PC-9 (cell line): Measurements from ENCODE around the gene DDHD1. TPM values are rescaled to one million over a fixed set of nuclear protein-coding genes. Genes with fewer than 3 reads are reported as not detected.

Source experiments
- BruUV-seq: library from RNA; stranded (reverse); fragments of 400-500 nt; replicated peaks from 2 replicates; lab custom pipeline; 2021; lab: Mats Ljungman, UMichigan
- CTCF ChIA-PET: fragments of 300-600 bp; sonication (Branson Sonifier 250); formaldehyde crosslinking; loops from one replicate; lab custom pipeline; 2022; ENCODE audit warnings: antibody characterized with exemption; lab: Charles Lee
- POLR2A ChIA-PET: fragments of 300-600 bp; sonication (Branson Sonifier 250); formaldehyde crosslinking; loops from one replicate; lab custom pipeline; 2022; ENCODE audit warnings: antibody characterized with exemption; ENCODE audit not compliant: unreplicated experiment; lab: Charles Lee
- DNase-seq, 2 experiments: peaks; one replicate each; pipeline versions ENCODE4 v3.0.0 to v3.0.0-alpha.2; 2015 to 2022; ENCODE audit warnings: mixed read lengths in 1 of 2
- H2AFZ ChIP-seq: fragments of 200-600 bp; sonication (generic); 2 replicates; pipeline ENCODE4 v1.8.1; 2017; ENCODE audit warnings: antibody characterized with exemption
- H3F3A ChIP-seq: fragments of 200-600 bp; sonication (generic); 2 replicates; pipeline ENCODE4 v1.8.1; 2017; ENCODE audit warnings: antibody characterized with exemption, mild to moderate bottlenecking, low read depth; ENCODE audit not compliant: insufficient read depth
- H3K27ac ChIP-seq: fragments of 200-600 bp; sonication (generic); 2 replicates; pipeline ENCODE4 v1.6.1; 2016; ENCODE audit warnings: mixed run types
- H3K27me3 ChIP-seq: fragments of 200-600 bp; sonication (generic); 2 replicates; pipeline ENCODE4 v1.6.1; 2016; ENCODE audit warnings: low read depth, mixed run types; ENCODE audit not compliant: insufficient read depth
- H3K36me3 ChIP-seq: fragments of 200-600 bp; sonication (generic); 2 replicates; pipeline ENCODE4 v1.6.1; 2016; ENCODE audit warnings: low read depth, mixed run types
- H3K4me1 ChIP-seq: fragments of 200-600 bp; sonication (generic); replicated peaks from 2 replicates; pipeline ENCODE4 v1.6.1; 2016; ENCODE audit warnings: mixed run types; ENCODE audit not compliant: insufficient read depth
- H3K4me2 ChIP-seq: fragments of 200-600 bp; sonication (generic); 2 replicates; pipeline ENCODE4 v1.6.1; 2017; ENCODE audit warnings: mixed run types
- H3K4me3 ChIP-seq: fragments of 200-600 bp; sonication (generic); 2 replicates; pipeline ENCODE4 v1.6.1; 2016; ENCODE audit warnings: mixed run types
- H3K79me2 ChIP-seq: fragments of 200-600 bp; sonication (generic); 2 replicates; pipeline ENCODE4 v1.6.1; 2017; ENCODE audit warnings: low read depth, mixed run types
- H3K9me2 ChIP-seq: fragments of 200-600 bp; sonication (generic); 2 replicates; pipeline ENCODE4 v1.8.1; 2017; ENCODE audit warnings: mild to moderate bottlenecking; ENCODE audit not compliant: insufficient read depth
- H3K9me3 ChIP-seq: fragments of 200-600 bp; sonication (generic); 2 replicates; pipeline ENCODE4 v1.8.1; 2016; ENCODE audit warnings: low read depth; ENCODE audit not compliant: insufficient read depth
- H4K20me1 ChIP-seq: fragments of 200-600 bp; sonication (generic); 2 replicates; pipeline ENCODE4 v1.8.1; 2017; ENCODE audit not compliant: insufficient read depth
- EZH2 ChIP-seq: fragments of 200-600 bp; sonication (generic); IDR thresholded peaks from 2 replicates; pipeline ENCODE4 v1.8.0; 2017; ENCODE audit warnings: antibody characterized with exemption, low read depth
- intact Hi-C: fragments of 100-400 bp; cut with micrococcal nuclease; formaldehyde crosslinking; loops from one replicate; pipeline ENCODE4 v1.10.0; 2022; ENCODE audit not compliant: unreplicated experiment
- total RNA-seq: library from RNA; stranded (reverse); gene quantifications from 2 replicates; pipeline ENCODE4 v1.2.3, GENCODE V29; 2021
- TF ChIP-seq, protein P1 (sequence below): fragments of 200-600 bp; sonication (generic); conservative IDR thresholded peaks from 2 replicates; pipeline ENCODE4 v1.6.1; 2017; ENCODE audit warnings: mixed run types, antibody characterized with exemption, mild to moderate bottlenecking, moderate library complexity

DDHD1 gene
- total RNA-seq, 1 experiment from 2014 or later, result 11.3 TPM

- peak overlapping the region; percentile 98 for H2AFZ ChIP-seq
These were observed 788 bp downstream of the DDHD1 start for GRCh38 chr14:53152184-53152886.

GRCh38 chr14:53151523-53152183 is 1.5 kb downstream of the DDHD1 start:
- CTCF ChIA-PET, result interaction anchor here (0.6 to 0.7 kb wide), 3 partner anchors 40 to 147 kb away, joined by 3 to 10 read pairs (median 4); no protein-coding TSS in a partner anchor
- POLR2A ChIA-PET, result interaction anchor here (0.5 kb wide), 1 partner anchor 454 kb away, joined by 3 read pairs; no protein-coding TSS in a partner anchor
- TSS peak; percentile 19 for BruUV-seq
- peak overlapping the region; percentile 98 for H2AFZ ChIP-seq
- no peaks in the 10 kb centered on the region for H4K20me1 ChIP-seq
- peak in 1 of 2 experiments; percentile 53 for DNase-seq
- no peak for TF ChIP-seq EZH2
- TF ChIP-seq, protein P1, sequence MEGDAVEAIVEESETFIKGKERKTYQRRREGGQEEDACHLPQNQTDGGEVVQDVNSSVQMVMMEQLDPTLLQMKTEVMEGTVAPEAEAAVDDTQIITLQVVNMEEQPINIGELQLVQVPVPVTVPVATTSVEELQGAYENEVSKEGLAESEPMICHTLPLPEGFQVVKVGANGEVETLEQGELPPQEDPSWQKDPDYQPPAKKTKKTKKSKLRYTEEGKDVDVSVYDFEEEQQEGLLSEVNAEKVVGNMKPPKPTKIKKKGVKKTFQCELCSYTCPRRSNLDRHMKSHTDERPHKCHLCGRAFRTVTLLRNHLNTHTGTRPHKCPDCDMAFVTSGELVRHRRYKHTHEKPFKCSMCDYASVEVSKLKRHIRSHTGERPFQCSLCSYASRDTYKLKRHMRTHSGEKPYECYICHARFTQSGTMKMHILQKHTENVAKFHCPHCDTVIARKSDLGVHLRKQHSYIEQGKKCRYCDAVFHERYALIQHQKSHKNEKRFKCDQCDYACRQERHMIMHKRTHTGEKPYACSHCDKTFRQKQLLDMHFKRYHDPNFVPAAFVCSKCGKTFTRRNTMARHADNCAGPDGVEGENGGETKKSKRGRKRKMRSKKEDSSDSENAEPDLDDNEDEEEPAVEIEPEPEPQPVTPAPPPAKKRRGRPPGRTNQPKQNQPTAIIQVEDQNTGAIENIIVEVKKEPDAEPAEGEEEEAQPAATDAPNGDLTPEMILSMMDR, result no peak
- peak overlapping the region; percentile 82 for H3K4me2 ChIP-seq
- no peaks in the 10 kb centered on the region for H3K27me3 ChIP-seq
- H3K4me3 ChIP-seq, result peak overlapping the region; percentile 96
- H3K27ac ChIP-seq, result no peak overlapping the region
- H3K9me2 ChIP-seq, result no peaks in the 10 kb centered on the region
- intact Hi-C loops, result loop anchor here (5.0 kb wide), 2 partner anchors 89 to 156 kb away; no protein-coding TSS in a partner anchor
- no peaks in the 10 kb centered on the region for H3K9me3 ChIP-seq
- H3K79me2 ChIP-seq, result peaks cover 21% of the 10 kb centered on the region
- H3K4me1 ChIP-seq, result peaks cover 14% of the 10 kb centered on the region
- peaks cover 8% of the 10 kb centered on the region; the same call in 1 of the 2 replicates for H3F3A ChIP-seq
- H3K36me3 ChIP-seq, result no peaks in the 10 kb centered on the region; the same call in 1 of the 2 replicates

More at GRCh38 chr14:53152184-53152886, 788 bp downstream of the DDHD1 start:
- TF ChIP-seq, protein P1, result no peak
- TF ChIP-seq EZH2, result no peak
- peaks cover 8% of the 10 kb centered on the region; the same call in 1 of the 2 replicates for H3F3A ChIP-seq
- peak overlapping the region; percentile 82 for H3K4me2 ChIP-seq
- BruUV-seq, result no TSS peak
- POLR2A ChIA-PET, result interaction anchor here (0.5 to 0.7 kb wide), 2 partner anchors 455 to 898 kb away, joined by 3 read pairs; no protein-coding TSS in a partner anchor
- no peaks in the 10 kb centered on the region for H3K9me2 ChIP-seq
- H3K9me3 ChIP-seq, result no peaks in the 10 kb centered on the region
- no peaks in the 10 kb centered on the region; the same call in 1 of the 2 replicates for H3K36me3 ChIP-seq
- CTCF ChIA-PET, result interaction anchor here (0.6 to 0.7 kb wide), 4 partner anchors 41 to 1186 kb away, joined by 3 to 5 read pairs (median 4); no protein-coding TSS in a partner anchor
- H3K4me3 ChIP-seq, result peak overlapping the region; percentile 96
- no peaks in the 10 kb centered on the region for H3K27me3 ChIP-seq
- H3K79me2 ChIP-seq, result peaks cover 21% of the 10 kb centered on the region
- intact Hi-C loops, result loop anchor here (5.0 kb wide), 2 partner anchors 90 to 155 kb away; no protein-coding TSS in a partner anchor
- H3K4me1 ChIP-seq, result peaks cover 14% of the 10 kb centered on the region
- H3K27ac ChIP-seq, result no peak overlapping the region
- peak in 1 of 2 experiments; percentile 31 for DNase-seq
- no peaks in the 10 kb centered on the region for H4K20me1 ChIP-seq

GRCh38 chr14:53149668-53150316 is 3.3 kb downstream of the DDHD1 start:
- Histone ChIP-seq H3K4me2 (peak overlapping the region; percentile 82), H3K79me2 (peaks cover 21% of the 10 kb centered on the region), H3K4me3 (no peak overlapping the region), H3K27me3 (no peaks in the 10 kb centered on the region), H2AFZ (no peak overlapping the region), H4K20me1 (no peaks in the 10 kb centered on the region), H3F3A (peaks cover 8% of the 10 kb centered on the region; the same call in 1 of the 2 replicates), H3K9me3 (no peaks in the 10 kb centered on the region), H3K9me2 (no peaks in the 10 kb centered on the region), H3K4me1 (peaks cover 14% of the 10 kb centered on the region), H3K36me3 (no peaks in the 10 kb centered on the region; the same call in 1 of the 2 replicates), H3K27ac (no peak overlapping the region)
- TF ChIP-seq, protein P1, result no peak
- no peak for TF ChIP-seq EZH2
- intact Hi-C loops, result loop anchor here (5.0 kb wide), 2 partner anchors 87 to 158 kb away; no protein-coding TSS in a partner anchor
- ChIA-PET POLR2A (no interaction called here), CTCF (no interaction called here)
- DNase-seq, result no peak
- no TSS peak for BruUV-seq
